Measurements from ENCODE around the gene HES2.

The HES2 gene

GRCh38 chr1:6393400-6394187, 26.1 kb downstream of the HES2 start, which contains the start of gene ACOT7:
TSS of gene ACOT7 (minus strand) at chr1:6393767. CDS start at chr1:6393399, 368 bp downstream.
- H3K9ac ChIP-seq (ENCODE audit: insufficient read length, low read depth): peak within 1 kb of the TSS; percentile 56
- no peaks in the 10 kb centered on the region for H3K27me3 ChIP-seq (ENCODE audit: insufficient read depth, insufficient read length)
- no peak for TF ChIP-seq SUZ12 (IDR thresholded peaks at IDR 0.05; ENCODE audit: extremely low read depth, insufficient read depth, insufficient read length)
- TF ChIP-seq YY1 (IDR thresholded peaks at IDR 0.05; ENCODE audit: insufficient read depth, insufficient read length): no peak
- no peak for TF ChIP-seq ZNF274 (IDR thresholded peaks at IDR 0.05; ENCODE audit: low read depth, low read length)

DNA sequence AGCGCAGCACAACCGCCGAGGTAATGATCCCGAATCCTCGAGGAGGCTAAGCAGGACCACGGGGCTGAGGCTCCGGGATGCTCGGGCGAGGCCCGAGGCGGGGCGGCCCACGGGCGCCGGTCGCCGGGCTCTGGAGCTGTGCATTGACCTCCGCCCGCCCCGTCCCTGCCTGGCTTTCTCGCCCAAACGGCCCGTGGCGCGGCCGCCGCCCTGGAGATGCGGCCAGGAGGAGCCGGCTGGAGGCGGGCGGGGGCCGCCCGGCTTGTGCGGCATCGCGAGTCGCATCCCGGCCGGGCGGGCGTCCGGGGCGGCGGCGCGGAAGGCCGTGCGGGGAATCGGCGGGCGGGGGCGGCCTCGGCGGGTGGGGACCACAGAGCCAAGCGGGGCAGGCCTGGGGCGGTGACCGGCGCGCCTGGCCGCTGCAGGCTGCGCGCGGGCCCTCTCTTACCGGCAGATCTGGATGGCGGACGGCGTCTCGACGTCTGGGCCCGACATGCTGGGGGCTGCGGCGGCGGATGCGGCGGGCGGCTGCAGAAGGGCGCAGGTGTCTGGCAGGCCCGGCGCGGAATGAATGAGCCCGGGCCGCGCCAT, 26.8 kb downstream of the HES2 start:
- TF ChIP-seq ZNF274 (IDR thresholded peaks at IDR 0.05; ENCODE audit: low read depth, low read length) (no peak), SUZ12 (IDR thresholded peaks at IDR 0.05; ENCODE audit: extremely low read depth, insufficient read depth, insufficient read length) (no peak), YY1 (IDR thresholded peaks at IDR 0.05; ENCODE audit: insufficient read depth, insufficient read length) (no peak)
- peak overlapping the region; percentile 56 for H3K9ac ChIP-seq (ENCODE audit: insufficient read length, low read depth)
- H3K36me3 ChIP-seq (ENCODE audit: insufficient read depth, insufficient read length, low read length): no peaks in the 10 kb centered on the region
- no peaks in the 10 kb centered on the region for H3K9me3 ChIP-seq (ENCODE audit: insufficient read depth, low read length)
- DNase-seq (ENCODE audit: low read depth, low spot score): no peak
- no peaks in the 10 kb centered on the region for H3K27me3 ChIP-seq (ENCODE audit: insufficient read depth, insufficient read length)
- no peaks in the 10 kb centered on the region for H3K4me1 ChIP-seq (ENCODE audit: insufficient read depth, insufficient read length)
- peak overlapping the region; percentile 36 for H3K4me3 ChIP-seq (ENCODE audit: insufficient read length, low read depth)

More at GRCh38 chr1:6393400-6394187, 26.1 kb downstream of the HES2 start, which contains the start of gene ACOT7:
- Histone ChIP-seq H3K4me1 (ENCODE audit: insufficient read depth, insufficient read length) (no peaks in the 10 kb centered on the region), H3K36me3 (ENCODE audit: insufficient read depth, insufficient read length, low read length) (no peaks in the 10 kb centered on the region), H3K9me3 (ENCODE audit: insufficient read depth, low read length) (no peaks in the 10 kb centered on the region), H3K4me3 (ENCODE audit: insufficient read length, low read depth) (peak within 1 kb of the TSS; percentile 36)
- DNase-seq (ENCODE audit: low read depth, low spot score): peak; percentile 30

DNA sequence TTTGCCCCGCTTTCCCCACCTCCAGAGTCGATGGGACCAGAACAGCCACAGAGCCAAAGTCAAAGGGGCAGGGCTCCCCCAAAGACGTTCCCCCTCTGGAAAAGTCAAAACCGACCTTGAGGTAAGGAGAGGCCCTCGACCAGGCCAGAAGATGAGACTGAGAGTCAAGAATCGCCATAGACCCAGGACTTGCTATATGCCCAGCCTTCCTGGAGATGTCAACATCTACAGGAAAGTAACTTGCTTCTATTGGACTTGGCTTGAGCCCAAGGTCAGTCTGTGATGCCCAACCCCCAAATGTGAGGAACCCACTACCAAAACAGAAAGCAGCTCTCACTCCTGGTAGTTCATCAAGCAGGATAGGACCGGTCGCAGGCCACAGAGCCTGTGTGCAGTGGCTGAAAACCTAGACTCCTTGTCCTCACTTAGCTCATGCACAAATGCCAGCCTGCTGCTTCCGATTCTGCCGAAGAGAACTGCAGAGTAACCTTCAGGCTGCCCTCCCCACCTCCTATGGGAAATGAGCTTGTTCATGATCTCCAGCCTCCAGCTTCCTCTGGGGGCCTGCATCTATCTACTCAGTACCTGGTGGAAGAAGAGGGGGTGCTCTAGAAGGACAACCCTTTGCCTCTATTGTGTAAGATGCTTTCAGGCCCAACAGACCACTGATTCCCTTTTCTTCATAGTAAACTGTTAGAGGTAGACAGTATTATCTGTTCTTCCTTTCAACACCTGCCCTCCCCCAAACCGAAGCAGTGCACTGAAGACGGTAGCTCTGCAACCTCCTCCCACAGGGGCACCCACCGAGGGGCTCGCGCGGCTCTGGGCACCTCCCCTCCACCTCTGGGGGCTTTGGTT, 27.5 kb downstream of the HES2 start:
- no peaks in the 10 kb centered on the region for H3K27me3 ChIP-seq (ENCODE audit: insufficient read depth, insufficient read length)
- peak overlapping the region; percentile 56 for H3K9ac ChIP-seq (ENCODE audit: insufficient read length, low read depth)
- no peaks in the 10 kb centered on the region for H3K4me1 ChIP-seq (ENCODE audit: insufficient read depth, insufficient read length)
- H3K9me3 ChIP-seq (ENCODE audit: insufficient read depth, low read length): no peaks in the 10 kb centered on the region
- no peak for DNase-seq (ENCODE audit: low read depth, low spot score)
- H3K36me3 ChIP-seq (ENCODE audit: insufficient read depth, insufficient read length, low read length): no peaks in the 10 kb centered on the region
- peak overlapping the region; percentile 36 for H3K4me3 ChIP-seq (ENCODE audit: insufficient read length, low read depth)
- no peak for TF ChIP-seq ZNF274 (IDR thresholded peaks at IDR 0.05; ENCODE audit: low read depth, low read length)
- no peak for TF ChIP-seq YY1 (IDR thresholded peaks at IDR 0.05; ENCODE audit: insufficient read depth, insufficient read length)
- TF ChIP-seq SUZ12 (IDR thresholded peaks at IDR 0.05; ENCODE audit: extremely low read depth, insufficient read depth, insufficient read length): no peak

DNA sequence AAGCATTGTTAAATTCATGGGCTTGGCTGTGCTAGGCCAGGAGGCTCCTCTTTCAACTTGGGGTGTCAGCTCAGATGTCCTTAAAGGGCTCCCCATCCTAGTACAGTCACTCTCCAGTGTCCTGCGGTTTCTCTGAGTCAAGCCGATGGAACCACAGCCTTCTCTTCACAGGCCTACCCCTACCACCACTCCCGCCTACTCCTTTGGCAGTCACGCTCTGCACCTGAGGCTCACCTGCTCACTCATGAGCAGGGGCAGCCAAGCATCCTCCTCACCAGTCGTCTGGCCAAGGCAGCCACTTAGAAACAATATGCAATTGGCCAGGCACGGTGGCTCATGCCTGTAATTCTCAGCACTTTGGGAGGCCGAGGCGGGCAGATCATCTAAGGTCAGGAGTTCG, 29.7 kb downstream of the HES2 start:
- DNase-seq (ENCODE audit: low read depth, low spot score): no peak
- no peaks in the 10 kb centered on the region for H3K9me3 ChIP-seq (ENCODE audit: insufficient read depth, low read length)
- no peaks in the 10 kb centered on the region for H3K36me3 ChIP-seq (ENCODE audit: insufficient read depth, insufficient read length, low read length)
- no peak overlapping the region for H3K9ac ChIP-seq (ENCODE audit: insufficient read length, low read depth)
- no peak overlapping the region for H3K4me3 ChIP-seq (ENCODE audit: insufficient read length, low read depth)
- no peaks in the 10 kb centered on the region for H3K27me3 ChIP-seq (ENCODE audit: insufficient read depth, insufficient read length)
- TF ChIP-seq ZNF274 (IDR thresholded peaks at IDR 0.05; ENCODE audit: low read depth, low read length) (no peak), YY1 (IDR thresholded peaks at IDR 0.05; ENCODE audit: insufficient read depth, insufficient read length) (no peak), SUZ12 (IDR thresholded peaks at IDR 0.05; ENCODE audit: extremely low read depth, insufficient read depth, insufficient read length) (no peak)
- peaks cover under 1% of the 10 kb centered on the region for H3K4me1 ChIP-seq (ENCODE audit: insufficient read depth, insufficient read length)

GRCh38 chr1:6386371-6386949, 33.3 kb downstream of the HES2 start:
- Histone ChIP-seq H3K9ac (ENCODE audit: insufficient read length, low read depth) (peak overlapping the region; percentile 10), H3K27me3 (ENCODE audit: insufficient read depth, insufficient read length) (no peaks in the 10 kb centered on the region), H3K4me1 (ENCODE audit: insufficient read depth, insufficient read length) (peaks cover 2% of the 10 kb centered on the region), H3K4me3 (ENCODE audit: insufficient read length, low read depth) (no peak overlapping the region), H3K36me3 (ENCODE audit: insufficient read depth, insufficient read length, low read length) (no peaks in the 10 kb centered on the region), H3K9me3 (ENCODE audit: insufficient read depth, low read length) (no peaks in the 10 kb centered on the region)
- no peak for TF ChIP-seq YY1 (IDR thresholded peaks at IDR 0.05; ENCODE audit: insufficient read depth, insufficient read length)
- no peak for TF ChIP-seq ZNF274 (IDR thresholded peaks at IDR 0.05; ENCODE audit: low read depth, low read length)
- TF ChIP-seq SUZ12 (IDR thresholded peaks at IDR 0.05; ENCODE audit: extremely low read depth, insufficient read depth, insufficient read length): no peak
- no peak for DNase-seq (ENCODE audit: low read depth, low spot score)

DNA sequence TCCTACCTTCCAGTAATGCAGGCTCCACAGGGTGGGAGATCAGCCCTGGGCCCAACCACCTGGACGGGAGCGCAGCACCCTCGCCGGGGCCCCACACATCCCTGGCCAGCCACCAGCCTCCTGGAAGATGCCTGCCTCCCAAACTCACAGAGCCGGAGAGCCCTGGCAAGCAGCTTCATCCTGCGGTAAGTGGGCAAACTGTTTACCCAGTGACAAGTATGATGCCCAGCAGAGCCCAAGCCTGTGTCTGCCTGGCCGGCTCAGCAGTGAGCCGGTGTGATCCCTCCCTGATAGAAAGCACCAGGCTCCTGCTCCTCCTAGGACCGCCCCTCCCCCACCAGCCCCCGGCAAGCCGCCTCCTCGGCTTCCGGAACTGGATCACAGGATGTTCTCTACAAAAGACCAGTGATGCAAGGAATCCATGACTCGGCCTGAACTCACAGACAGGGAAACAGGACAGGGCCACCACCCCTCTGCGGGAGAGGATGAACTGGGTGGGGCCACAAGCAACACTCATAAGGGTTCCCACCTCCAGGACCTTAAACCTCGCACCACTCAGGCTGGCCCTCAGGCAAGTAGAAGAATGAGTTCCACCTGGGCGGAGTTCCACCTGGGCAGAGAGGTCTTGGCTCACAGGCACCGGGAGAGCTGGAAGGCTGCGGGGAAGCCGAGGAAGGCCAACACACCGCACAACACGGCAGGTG, 34.1 kb downstream of the HES2 start:
- H3K9ac ChIP-seq (ENCODE audit: insufficient read length, low read depth): peak overlapping the region; percentile 42
- H3K27me3 ChIP-seq (ENCODE audit: insufficient read depth, insufficient read length): no peaks in the 10 kb centered on the region
- TF ChIP-seq SUZ12 (IDR thresholded peaks at IDR 0.05; ENCODE audit: extremely low read depth, insufficient read depth, insufficient read length) (no peak), ZNF274 (IDR thresholded peaks at IDR 0.05; ENCODE audit: low read depth, low read length) (no peak), YY1 (IDR thresholded peaks at IDR 0.05; ENCODE audit: insufficient read depth, insufficient read length) (no peak)
- H3K36me3 ChIP-seq (ENCODE audit: insufficient read depth, insufficient read length, low read length): no peaks in the 10 kb centered on the region
- peaks cover 2% of the 10 kb centered on the region for H3K4me1 ChIP-seq (ENCODE audit: insufficient read depth, insufficient read length)
- peak overlapping the region; percentile 11 for H3K4me3 ChIP-seq (ENCODE audit: insufficient read length, low read depth)
- H3K9me3 ChIP-seq (ENCODE audit: insufficient read depth, low read length): no peaks in the 10 kb centered on the region
- peak; percentile 57 for DNase-seq (ENCODE audit: low read depth, low spot score)

All from NT2/D1 (cell line).